Gastrocnemius medialis (tissue), 4 donors: ENCODE measurements around the gene SHISAL2A.

Experiments
- POLR2A ChIP-seq, 2 donors: fragments of 450-650 bp; IDR thresholded peaks; one replicate each; pipeline ENCODE4 v1.6.1; 2017; ENCODE audit warnings: antibody characterized with exemption in 2 of 2, mild to moderate bottlenecking in 2 of 2, moderate library complexity in 2 of 2
- TF ChIP-seq, protein P1 (sequence below), 5 experiments: fragments of 450-650 bp in 3 of 5; fragments of 200-600 bp in 2 of 5; sonication (generic) in 2 of 5; IDR thresholded peaks in 4 of 5; conservative IDR thresholded peaks in 1 of 5; 1 replicate in 4 of 5; 2 replicates in 1 of 5; pipeline ENCODE4 v1.5.1; 2016 to 2019; ENCODE audit warnings: antibody characterized with exemption in 5 of 5, mild to moderate bottlenecking in 3 of 5, moderate library complexity in 3 of 5

GRCh38 chr1:52693843-52694242 lies 60.9 kb downstream of the SHISAL2A start:
- TF ChIP-seq, protein P1, sequence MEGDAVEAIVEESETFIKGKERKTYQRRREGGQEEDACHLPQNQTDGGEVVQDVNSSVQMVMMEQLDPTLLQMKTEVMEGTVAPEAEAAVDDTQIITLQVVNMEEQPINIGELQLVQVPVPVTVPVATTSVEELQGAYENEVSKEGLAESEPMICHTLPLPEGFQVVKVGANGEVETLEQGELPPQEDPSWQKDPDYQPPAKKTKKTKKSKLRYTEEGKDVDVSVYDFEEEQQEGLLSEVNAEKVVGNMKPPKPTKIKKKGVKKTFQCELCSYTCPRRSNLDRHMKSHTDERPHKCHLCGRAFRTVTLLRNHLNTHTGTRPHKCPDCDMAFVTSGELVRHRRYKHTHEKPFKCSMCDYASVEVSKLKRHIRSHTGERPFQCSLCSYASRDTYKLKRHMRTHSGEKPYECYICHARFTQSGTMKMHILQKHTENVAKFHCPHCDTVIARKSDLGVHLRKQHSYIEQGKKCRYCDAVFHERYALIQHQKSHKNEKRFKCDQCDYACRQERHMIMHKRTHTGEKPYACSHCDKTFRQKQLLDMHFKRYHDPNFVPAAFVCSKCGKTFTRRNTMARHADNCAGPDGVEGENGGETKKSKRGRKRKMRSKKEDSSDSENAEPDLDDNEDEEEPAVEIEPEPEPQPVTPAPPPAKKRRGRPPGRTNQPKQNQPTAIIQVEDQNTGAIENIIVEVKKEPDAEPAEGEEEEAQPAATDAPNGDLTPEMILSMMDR (IDR thresholded peaks at IDR 0.05 in 4 of 5, conservative IDR thresholded peaks at IDR 0.05 in 1 of 5) = no peak
- TF ChIP-seq POLR2A (IDR thresholded peaks at IDR 0.05) = no peak
